Inflammatory macrophage treated with lipopolysaccharide for 4 hours (primary cell): ENCODE data around the gene GRAMD1A.
"Not testable (repeated sequence)": the region's sequence is repeated elsewhere in the genome, so short reads cannot be mapped to it uniquely, and the experiment has no call there.

Experiments used
- DNase-seq: peaks from one replicate; pipeline ENCODE4 v3.0.0-alpha.2; 2020

The GRAMD1A gene

GRCh38 chr19:34979819-34980640, 20.1 kb upstream of the GRAMD1A start:
- DNase-seq = no peak

GRCh38 chr19:34982275-34982674, 17.8 kb upstream of the GRAMD1A start:
- no peak for DNase-seq

- DNase-seq = no peak
Measured at GRCh38 chr19:34983786-34984185, 16.3 kb upstream of the GRAMD1A start.

- DNase-seq = no peak
Measured at GRCh38 chr19:34984287-34984686, 15.8 kb upstream of the GRAMD1A start.

GRCh38 chr19:34985249-34986022, 14.7 kb upstream of the GRAMD1A start:
- DNase-seq = peak; percentile 56

- DNase-seq = no peak
Measured at GRCh38 chr19:34988119-34988518, 12.0 kb upstream of the GRAMD1A start.

- peak; percentile 97 for DNase-seq
Measured at GRCh38 chr19:34989298-34989697, 10.8 kb upstream of the GRAMD1A start.

GRCh38 chr19:34990578-34991192, 9.4 kb upstream of the GRAMD1A start:
- peak; percentile 90 for DNase-seq

GRCh38 chr19:34991542-34992333, 8.4 kb upstream of the GRAMD1A start:
- peak; percentile 31 for DNase-seq

- DNase-seq = not testable (repeated sequence)
Measured at GRCh38 chr19:34992582-34992981, 7.5 kb upstream of the GRAMD1A start.

GRCh38 chr19:34994286-34994642, 5.9 kb upstream of the GRAMD1A start:
- DNase-seq = no peak

GRCh38 chr19:34994643-34995541, 5.2 kb upstream of the GRAMD1A start:
- DNase-seq = peak; percentile 36

GRCh38 chr19:34995551-34995950, 4.6 kb upstream of the GRAMD1A start:
- DNase-seq = no peak

- no peak for DNase-seq
Measured at GRCh38 chr19:34997071-34997617, 3.0 kb upstream of the GRAMD1A start.

GRCh38 chr19:34998224-34998623, 1.9 kb upstream of the GRAMD1A start:
- not testable (repeated sequence) for DNase-seq

GRCh38 chr19:34998777-34999497, 1.2 kb upstream of the GRAMD1A start:
- no peak for DNase-seq

- no peak for DNase-seq
Measured at GRCh38 chr19:35000338-35000646, 169 bp downstream of the GRAMD1A start.

GRCh38 chr19:35000647-35001501, 751 bp downstream of the GRAMD1A start:
- DNase-seq = peak; percentile 70

GRCh38 chr19:35002037-35002535, 2.0 kb downstream of the GRAMD1A start:
- no peak for DNase-seq
